CD14-positive monocyte (primary cell): ENCODE results near the gene FOXR1. TPM values are rescaled to one million over a fixed set of nuclear protein-coding genes. Genes with fewer than 3 reads are reported as not detected.
"Not testable (repeated sequence)": the region's sequence is repeated elsewhere in the genome, so short reads cannot be mapped to it uniquely, and the experiment has no call there.

Experiments used
- DNase-seq, 3 donors: peaks; one replicate each; pipeline ENCODE4 v3.0.0-alpha.2; 2011 to 2022
- H2AFZ ChIP-seq: 2 replicates; pipeline ENCODE4 v1.6.0; 2012; ENCODE audit warnings: mild to moderate bottlenecking, low read depth, low read length, inconsistent platforms; ENCODE audit not compliant: insufficient read depth, poor library complexity, severe bottlenecking
- H3K27ac ChIP-seq, 2 donors: 1 replicate in 1 of 2; 2 replicates in 1 of 2; pipeline ENCODE4 v1.5.1; 2012 to 2013; ENCODE audit warnings: low read length in 2 of 2, control low read depth in 1 of 2, inconsistent platforms in 1 of 2, low read depth in 1 of 2, mild to moderate bottlenecking in 1 of 2
- H3K27me3 ChIP-seq, 2 donors: one replicate each; pipeline versions ENCODE4 v1.6.0 to v1.6.1; 2011 to 2013; ENCODE audit warnings: low read length in 2 of 2; ENCODE audit not compliant: control insufficient read depth in 2 of 2, insufficient read depth in 2 of 2
- H3K36me3 ChIP-seq, 2 donors: replicated peaks in 1 of 2; 1 replicate in 1 of 2; 2 replicates in 1 of 2; pipeline versions ENCODE4 v1.5.1 to v1.6.1; 2012 to 2013; ENCODE audit warnings: low read length in 2 of 2, control low read depth in 1 of 2, inconsistent platforms in 1 of 2, mild to moderate bottlenecking in 1 of 2; ENCODE audit not compliant: insufficient read depth in 2 of 2, control insufficient read depth in 1 of 2
- H3K4me1 ChIP-seq, 2 donors: 1 replicate in 1 of 2; 2 replicates in 1 of 2; pipeline versions ENCODE4 v1.5.1 to v1.6.1; 2012 to 2013; ENCODE audit warnings: low read length in 2 of 2, control low read depth in 1 of 2, inconsistent platforms in 1 of 2, mild to moderate bottlenecking in 1 of 2, moderate library complexity in 1 of 2; ENCODE audit not compliant: insufficient read depth in 2 of 2, control insufficient read depth in 1 of 2
- H3K4me2 ChIP-seq: replicated peaks from 2 replicates; pipeline ENCODE3; 2012; ENCODE audit warnings: low read length, moderate library complexity, mild to moderate bottlenecking; ENCODE audit not compliant: poor library complexity, severe bottlenecking; ENCODE audit errors: extremely low read depth
- H3K4me3 ChIP-seq, 3 experiments: fragments of 200-600 bp in 1 of 3; sonication (generic) in 1 of 3; replicated peaks in 1 of 3; 1 replicate in 2 of 3; 2 replicates in 1 of 3; pipeline ENCODE4 v1.5.1; 2011 to 2013; ENCODE audit warnings: low read length in 3 of 3, mild to moderate bottlenecking in 3 of 3, control low read depth in 2 of 3, low read depth in 2 of 3, inconsistent platforms in 1 of 3, moderate library complexity in 1 of 3
- H3K79me2 ChIP-seq: 2 replicates; pipeline ENCODE4 v1.6.0; 2012; ENCODE audit warnings: mild to moderate bottlenecking, control low read depth, inconsistent platforms, low read length, moderate library complexity; ENCODE audit not compliant: insufficient read depth
- H3K9ac ChIP-seq: 2 replicates; pipeline ENCODE4 v1.6.0; 2017; ENCODE audit warnings: low read length, mild to moderate bottlenecking; ENCODE audit not compliant: insufficient read depth, poor library complexity, severe bottlenecking
- H3K9me3 ChIP-seq, 2 donors: replicated peaks in 1 of 2; 1 replicate in 1 of 2; 2 replicates in 1 of 2; pipeline versions ENCODE4 v1.5.1 to v1.6.1; 2012 to 2013; ENCODE audit warnings: low read length in 2 of 2, control low read depth in 1 of 2; ENCODE audit not compliant: control insufficient read depth in 1 of 2, insufficient read depth in 1 of 2
- H4K20me1 ChIP-seq: 2 replicates; pipeline ENCODE4 v1.6.0; 2012; ENCODE audit warnings: mild to moderate bottlenecking, low read length, control low read depth, moderate library complexity; ENCODE audit not compliant: insufficient read depth
- H3K27ac Mint-ChIP-seq, 7 donors: one replicate each; pipeline ENCODE4 v1.8.0; 2020; ENCODE audit warnings: mild to moderate bottlenecking in 7 of 7, mixed read lengths in 7 of 7, moderate library complexity in 6 of 7, inconsistent platforms in 2 of 7
- H3K27me3 Mint-ChIP-seq, 3 donors: one replicate each; pipeline ENCODE4 v1.8.0; 2021 to 2022; ENCODE audit warnings: low read depth in 3 of 3, mild to moderate bottlenecking in 3 of 3, mixed read lengths in 3 of 3, moderate library complexity in 3 of 3, inconsistent platforms in 1 of 3
- H3K36me3 Mint-ChIP-seq, 2 donors: one replicate each; pipeline ENCODE4 v1.8.0; 2020; ENCODE audit warnings: mixed read lengths in 2 of 2, inconsistent platforms in 1 of 2, mild to moderate bottlenecking in 1 of 2
- H3K4me1 Mint-ChIP-seq: one replicate; pipeline ENCODE4 v1.8.0; 2020; ENCODE audit warnings: mild to moderate bottlenecking, mixed read lengths
- H3K4me3 Mint-ChIP-seq, 2 donors: one replicate each; pipeline ENCODE4 v1.8.0; 2020; ENCODE audit warnings: mild to moderate bottlenecking in 2 of 2, mixed read lengths in 2 of 2, moderate library complexity in 1 of 2
- H3K9me3 Mint-ChIP-seq, 7 donors: one replicate each; pipeline ENCODE4 v1.8.0; 2020 to 2022; ENCODE audit warnings: mixed read lengths in 7 of 7, mild to moderate bottlenecking in 6 of 7, moderate library complexity in 6 of 7, inconsistent platforms in 2 of 7
- CTCF ChIP-seq: fragments of 200-600 bp; IDR thresholded peaks from one replicate; pipeline ENCODE4 v1.8.0; 2022; ENCODE audit warnings: antibody characterized with exemption, mild to moderate bottlenecking
- WGBS: methylation state at CpG from one replicate; pipeline ENCODE4 v1.1.5; 2013; ENCODE audit warnings: missing lambda C conversion rate; ENCODE audit not compliant: insufficient coverage; 5-methylcytosine and 5-hydroxymethylcytosine counted together
- intact Hi-C, 2 donors: fragments of 100-400 bp; cut with micrococcal nuclease; formaldehyde crosslinking; loops; one replicate each; pipeline versions ENCODE4 v1.15.0 to v1.15.1; 2023
- polyA plus RNA-seq, 3 donors: library from polyadenylated mRNA; depleted of rRNA in 1 of 3; unstranded in 2 of 3; stranded (reverse) in 1 of 3; fragments of 300-500 nt in 2 of 3; fragments of >200 nt in 1 of 3; fragmentation: Illumina TruSeq in 2 of 3; gene quantifications; 1 replicate in 2 of 3; 2 replicates in 1 of 3; pipeline ENCODE4 v1.2.3, GENCODE V29; 2012 to 2021

Gene FOXR1
- polyA plus RNA-seq, 3 donors: not detected

GRCh38 chr11:118948000-118948399 lies 23.6 kb upstream of the FOXR1 start:
- Histone ChIP-seq H3K27ac (no peak overlapping the region), H3K4me1 (no peaks in the 10 kb centered on the region), H2AFZ (no peak overlapping the region), H3K9me3 (no peaks in the 10 kb centered on the region), H3K27me3 (peaks cover 0 to 2% of the 10 kb centered on the region in 2 donors), H3K4me2 (no peak overlapping the region), H3K9ac (no peak overlapping the region), H4K20me1 (no peaks in the 10 kb centered on the region), H3K36me3 (no peaks in the 10 kb centered on the region), H3K79me2 (no peaks in the 10 kb centered on the region), H3K4me3 (no peak overlapping the region)
- Mint-ChIP-seq H3K27ac (no peak overlapping the region), H3K36me3 (no peaks in the 10 kb centered on the region), H3K4me1 (no peaks in the 10 kb centered on the region), H3K4me3 (no peak overlapping the region), H3K9me3 (no peaks in the 10 kb centered on the region), H3K27me3 (peaks cover 4 to 8% (median 6%) of the 10 kb centered on the region in 3 donors)
- intact Hi-C loops: no loop called here
- WGBS: 97% methylated on average over 3 of the region's 3 CpGs
- DNase-seq: no peak
- no peak for TF ChIP-seq CTCF

GRCh38 chr11:118953265-118953664 lies 18.3 kb upstream of the FOXR1 start:
- Histone ChIP-seq H3K36me3 (no peaks in the 10 kb centered on the region), H3K27ac (no peak overlapping the region), H3K4me2 (no peak overlapping the region), H3K4me1 (no peaks in the 10 kb centered on the region), H3K4me3 (no peak overlapping the region), H4K20me1 (no peaks in the 10 kb centered on the region), H2AFZ (no peak overlapping the region), H3K79me2 (no peaks in the 10 kb centered on the region), H3K27me3 (peaks cover 0 to 2% of the 10 kb centered on the region in 2 donors), H3K9me3 (no peaks in the 10 kb centered on the region), H3K9ac (no peak overlapping the region)
- no peak for TF ChIP-seq CTCF
- intact Hi-C loops: no loop called here
- WGBS: no CpG with 5 or more reads among the region's 6 CpGs
- no peak for DNase-seq
- Mint-ChIP-seq H3K27me3 (peaks cover 13 to 18% (median 15%) of the 10 kb centered on the region in 3 donors), H3K4me1 (peaks cover 3% of the 10 kb centered on the region), H3K36me3 (no peaks in the 10 kb centered on the region), H3K4me3 (no peak overlapping the region), H3K27ac (peak overlapping the region in 1 of 7 donors; percentile 18), H3K9me3 (no peaks in the 10 kb centered on the region)

DNA sequence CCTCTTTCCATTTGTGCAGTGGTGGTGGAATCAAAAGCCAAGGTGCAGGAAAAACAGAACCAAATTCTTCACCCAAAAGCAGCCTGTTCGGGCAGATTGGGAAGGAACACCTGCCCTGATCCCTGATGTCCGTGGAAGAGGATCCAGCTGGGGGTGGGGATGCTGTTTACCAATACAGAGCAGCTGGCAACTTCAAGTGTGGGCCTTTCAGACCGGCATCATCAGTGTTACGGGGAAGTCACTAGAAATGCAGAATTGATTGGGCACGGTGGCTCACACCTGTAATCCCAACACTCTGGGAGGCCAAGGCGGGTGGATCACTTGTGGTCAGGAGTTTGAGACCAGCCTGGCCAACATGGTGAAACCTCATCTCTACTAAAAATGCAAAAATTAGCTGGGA lies 17.6 kb upstream of the FOXR1 start:
- H3K79me2 ChIP-seq, H4K20me1 ChIP-seq, H3K4me3 ChIP-seq, H2AFZ ChIP-seq, H3K4me1 Mint-ChIP-seq, H3K27ac ChIP-seq, H3K36me3 Mint-ChIP-seq, H3K36me3 ChIP-seq, H3K9me3 Mint-ChIP-seq, H3K9me3 ChIP-seq, H3K4me1 ChIP-seq, H3K9ac ChIP-seq, H3K27me3 ChIP-seq, H3K27ac Mint-ChIP-seq, H3K4me2 ChIP-seq, H3K4me3 Mint-ChIP-seq, DNase-seq, intact Hi-C loops: not testable (repeated sequence)
- H3K27me3 Mint-ChIP-seq: peaks cover 12 to 18% (median 15%) of the 10 kb centered on the region in 3 donors
- 60% methylated on average over 1 of the region's 6 CpGs for WGBS
